Ovary (tissue), 9 donors: ENCODE results near the gene PDE4D. TPM values are rescaled to one million over a fixed set of nuclear protein-coding genes. Genes with fewer than 3 reads are reported as not detected.

Experiments used
- DNase-seq, 5 donors: peaks; one replicate each; pipeline ENCODE4 v3.0.0-alpha.2; 2019 to 2020
- H3K27ac ChIP-seq, 2 donors: fragments of 200-600 bp; one replicate each; pipeline versions ENCODE4 v1.5.1 to v1.8.0; 2019 to 2022
- H3K27me3 ChIP-seq: fragments of 200-600 bp; one replicate; pipeline ENCODE4 v1.8.0; 2022
- H3K36me3 ChIP-seq: fragments of 200-600 bp; sonication (generic); one replicate; pipeline ENCODE4 v1.5.1; 2019
- H3K4me1 ChIP-seq: one replicate; pipeline ENCODE4 v1.8.1; 2013; ENCODE audit warnings: mild to moderate bottlenecking, moderate library complexity; ENCODE audit not compliant: insufficient read depth
- H3K4me3 ChIP-seq: fragments of 200-600 bp; sonication (generic); one replicate; pipeline ENCODE4 v1.5.1; 2017
- H3K9me3 ChIP-seq, 2 donors: fragments of 200-600 bp in 1 of 2; sonication (generic) in 1 of 2; one replicate each; pipeline versions ENCODE4 v1.5.1 to v1.8.1; 2013 to 2019; ENCODE audit warnings: mild to moderate bottlenecking in 1 of 2, moderate library complexity in 1 of 2
- CTCF ChIP-seq, 3 donors: fragments of 450-650 bp in 2 of 3; fragments of 200-600 bp in 1 of 3; IDR thresholded peaks; one replicate each; pipeline versions ENCODE4 v1.5.1 to v1.8.0; 2016 to 2022; ENCODE audit warnings: antibody characterized with exemption in 3 of 3, mild to moderate bottlenecking in 1 of 3
- EP300 ChIP-seq: sonication (generic); formaldehyde crosslinking; IDR thresholded peaks from one replicate; pipeline ENCODE4 v1.6.1; 2017; ENCODE audit warnings: antibody characterized with exemption
- POLR2A ChIP-seq: fragments of 450-650 bp; IDR thresholded peaks from one replicate; pipeline ENCODE4 v1.6.1; 2017; ENCODE audit warnings: antibody characterized with exemption, mild to moderate bottlenecking, moderate library complexity
- WGBS, 3 donors: extraction: QIAGEN DNeasy Blood & Tissue Kit in 1 of 3; methylation state at CpG; one replicate each; pipeline versions ENCODE4 v1.1.5 to v1.1.7; 2013 to 2017; 5-methylcytosine and 5-hydroxymethylcytosine counted together
- intact Hi-C, 4 donors: fragments of 100-400 bp; cut with DNase I; formaldehyde crosslinking; loops; one replicate each; pipeline versions ENCODE4 v1.11.0 to v1.15.1; 2022 to 2023
- polyA plus RNA-seq, 2 donors: library from polyadenylated mRNA; stranded (reverse); fragments of 200-250 nt in 1 of 2; fragments of 350-450 nt in 1 of 2; fragmentation: Illumina TruSeq in 1 of 2; extraction: RNeasy Lipid Tissue Mini Kit (QIAGEN cat#74804) in 1 of 2; gene quantifications; one replicate each; pipeline ENCODE4 v1.2.3, GENCODE V29; 2013 to 2014
- total RNA-seq, 7 donors: library from RNA; depleted of rRNA in 2 of 7; stranded (reverse); fragments of >200 nt in 2 of 7; fragmentation: NEBNext Ultra II Directional in 3 of 7; extraction: Animal tissue kit (Norgen Biotek cat#: 25700) in 3 of 7; gene quantifications; one replicate each; pipeline versions ENCODE4 v1.1.0 to v1.2.4, GENCODE V29; 2016 to 2023
- donor health status: DM: no; HTN: no; CAD: no; lungs with moderate emphysema.
- donor health status: DM: no; HTN: no; CAD: no.
- donor health status: Bipolar disorder and iron deficiency.
- donor health status: DM: yes; HTN: yes; CAD: no.
- donor health status: DM: no; HTN: no; CAD: no.
- donor health status: DM: yes; HTN: yes; CAD: no.

Gene PDE4D
- total and polyA plus RNA-seq, 9 donors: 1.3 to 67.6 (median 8.4) TPM

GRCh38 chr5:59698207-59699178, 195.0 kb downstream of the PDE4D start:
- no peak overlapping the region for H3K27ac ChIP-seq
- WGBS, 3 donors: 68 to 86% (median 86%) methylated on average over 6 of the region's 6 CpGs
- intact Hi-C loops: no loop called here

GRCh38 chr5:59694411-59694810, 199.1 kb downstream of the PDE4D start:
- no peak for TF ChIP-seq EP300
- no peak for TF ChIP-seq POLR2A
- no peak for TF ChIP-seq CTCF (IDR thresholded peaks at IDR 0.05)
- DNase-seq: no peak
- H3K36me3 ChIP-seq: no peaks in the 10 kb centered on the region
- H3K4me3 ChIP-seq: no peak overlapping the region
- no peak overlapping the region for H3K27ac ChIP-seq
- intact Hi-C loops: no loop called here
- WGBS, 3 donors: 67 to 76% (median 69%) methylated on average over 4 of the region's 4 CpGs
- H3K27me3 ChIP-seq: no peaks in the 10 kb centered on the region
- H3K4me1 ChIP-seq: no peaks in the 10 kb centered on the region
- H3K9me3 ChIP-seq: no peaks in the 10 kb centered on the region

More at GRCh38 chr5:59698207-59699178, 195.0 kb downstream of the PDE4D start:
- DNase-seq: no peak
- H3K27me3 ChIP-seq: no peaks in the 10 kb centered on the region
- H3K36me3 ChIP-seq: no peaks in the 10 kb centered on the region
- H3K4me3 ChIP-seq: no peak overlapping the region
- no peaks in the 10 kb centered on the region for H3K9me3 ChIP-seq
- no peak for TF ChIP-seq EP300
- no peak for TF ChIP-seq POLR2A
- no peak for TF ChIP-seq CTCF (IDR thresholded peaks at IDR 0.05)
- no peaks in the 10 kb centered on the region for H3K4me1 ChIP-seq

- Histone ChIP-seq H3K27me3 (no peaks in the 10 kb centered on the region), H3K4me3 (no peak overlapping the region), H3K4me1 (no peaks in the 10 kb centered on the region), H3K9me3 (no peaks in the 10 kb centered on the region), H3K27ac (no peak overlapping the region), H3K36me3 (no peaks in the 10 kb centered on the region)
- WGBS, 3 donors: 13 to 17% (median 15%) methylated on average over 6 of the region's 6 CpGs
- DNase-seq: no peak
- TF ChIP-seq EP300 (no peak), CTCF (IDR thresholded peaks at IDR 0.05) (no peak)
- intact Hi-C loops: no loop called here
Observed at GRCh38 chr5:59693492-59694309, 199.8 kb downstream of the PDE4D start.

GRCh38 chr5:59685793-59686192, 207.7 kb downstream of the PDE4D start:
- Histone ChIP-seq H3K27me3 (no peaks in the 10 kb centered on the region), H3K4me3 (no peak overlapping the region), H3K36me3 (no peaks in the 10 kb centered on the region), H3K27ac (no peak overlapping the region), H3K9me3 (no peaks in the 10 kb centered on the region), H3K4me1 (no peaks in the 10 kb centered on the region)
- TF ChIP-seq EP300 (no peak), POLR2A (no peak), CTCF (IDR thresholded peaks at IDR 0.05) (no peak)
- DNase-seq: no peak
- WGBS, 3 donors: 26 to 35% (median 28%) methylated on average over 2 of the region's 2 CpGs
- intact Hi-C loops: no loop called here
